Stimulated activated CD4-positive, alpha-beta T cell treated with anti-CD3 and anti-CD28 coated beads, Interleukin-12 subunit alpha, Interleukin-12 subunit beta, amount 100 ng/mL, for 48 hours (primary cell): ENCODE results near the gene EIF4E3.

Source experiments
- DNase-seq, 3 donors: peaks; one replicate each; pipeline ENCODE4 v3.0.0-alpha.2; 2020; ENCODE audit warnings: low read depth in 2 of 3, low spot score in 1 of 3

Gene EIF4E3

GRCh38 chr3:71723452-71724170, 1.6 kb downstream of the EIF4E3 start:
- DNase-seq: peak in 2 of 3 donors; percentile 37 to 53

GRCh38 chr3:71722693-71723092, 2.5 kb downstream of the EIF4E3 start:
- no peak for DNase-seq

- DNase-seq: no peak
Measured at GRCh38 chr3:71721651-71722157, 3.5 kb downstream of the EIF4E3 start.

GRCh38 chr3:71721002-71721401, 4.2 kb downstream of the EIF4E3 start:
- no peak for DNase-seq

GRCh38 chr3:71718072-71718471, 7.1 kb downstream of the EIF4E3 start:
- DNase-seq: no peak

- DNase-seq: no peak
Measured at GRCh38 chr3:71714595-71714994, 10.6 kb downstream of the EIF4E3 start.

- DNase-seq: no peak
Measured at GRCh38 chr3:71713041-71713440, 12.2 kb downstream of the EIF4E3 start.

- no peak for DNase-seq
Measured at GRCh38 chr3:71710906-71711494, 14.2 kb downstream of the EIF4E3 start.

- DNase-seq: no peak
Measured at GRCh38 chr3:71709908-71710511, 15.2 kb downstream of the EIF4E3 start.

GRCh38 chr3:71708476-71709105, 16.6 kb downstream of the EIF4E3 start:
- DNase-seq: no peak

- DNase-seq: no peak
Measured at GRCh38 chr3:71707595-71707994, 17.6 kb downstream of the EIF4E3 start.

GRCh38 chr3:71705681-71706080, 19.5 kb downstream of the EIF4E3 start:
- DNase-seq: no peak

- DNase-seq: no peak
Measured at GRCh38 chr3:71704915-71705314, 20.3 kb downstream of the EIF4E3 start.

- DNase-seq: no peak
Measured at GRCh38 chr3:71703797-71704196, 21.4 kb downstream of the EIF4E3 start.

GRCh38 chr3:71702131-71703024, 22.8 kb downstream of the EIF4E3 start:
- DNase-seq: no peak

- DNase-seq: no peak
Measured at GRCh38 chr3:71701251-71701762, 23.9 kb downstream of the EIF4E3 start.

GRCh38 chr3:71695000-71695482, 30.2 kb downstream of the EIF4E3 start:
- no peak for DNase-seq

GRCh38 chr3:71694358-71694999, 30.7 kb downstream of the EIF4E3 start:
- no peak for DNase-seq

GRCh38 chr3:71693641-71694040, 31.6 kb downstream of the EIF4E3 start:
- no peak for DNase-seq

- no peak for DNase-seq
Measured at GRCh38 chr3:71692139-71692538, 33.1 kb downstream of the EIF4E3 start.
